Uterine smooth muscle cell (primary cell): ENCODE results near the gene PDGFRB. TPM values are rescaled to one million over a fixed set of nuclear protein-coding genes. Genes with fewer than 3 reads are reported as not detected.

Experiments
- total RNA-seq: library from RNA; depleted of rRNA; stranded (reverse); fragments of >200 nt; gene quantifications from 2 replicates; pipeline ENCODE4 v1.2.3, GENCODE V29; 2014

The PDGFRB gene
- 94.2 and 160 TPM in 2 replicates for total RNA-seq

GRCh38 chr5:150155258-150156026 lies at the start of gene PDGFRB:
Gene PDGFRB, minus strand, starts transcription at chr5:150155845. Its CDS starts 18,798 bp downstream, at chr5:150137047.

GRCh38 chr5:150189728-150190502 lies 34.3 kb upstream of the PDGFRB start, which contains the start of gene SLC6A7:
Gene SLC6A7, plus strand, starts transcription at chr5:150190062. Its CDS starts 266 bp downstream, at chr5:150190328.

GRCh38 chr5:150166650-150167511 lies 11.2 kb upstream of the PDGFRB start, which contains the start of gene CDX1:
Gene CDX1, plus strand, starts transcription at chr5:150166778. Its CDS starts 99 bp downstream, at chr5:150166877.

GRCh38 chr5:150085950-150086715 lies 69.5 kb downstream of the PDGFRB start, which contains the start of gene CSF1R:
Gene CSF1R, minus strand, starts transcription at chr5:150086554. Its CDS starts 127 bp downstream, at chr5:150086427.

Other genes starting within 250 kb of the PDGFRB start
- gene PDE6A, start 211.1 kb downstream of the PDGFRB start, total RNA-seq = not detected in 2 replicates
- gene SLC26A2, start 195.1 kb downstream of the PDGFRB start, total RNA-seq = 16.5 and 18.2 TPM in 2 replicates
- gene TIGD6, start 155.2 kb downstream of the PDGFRB start, total RNA-seq = 6.3 and 7.0 TPM in 2 replicates
- 46.4 and 49.9 TPM in 2 replicates for gene HMGXB3, start 155.1 kb downstream of the PDGFRB start, total RNA-seq
- gene CSF1R, start 69.3 kb downstream of the PDGFRB start, total RNA-seq = under 0.01 and 0.25 TPM in 2 replicates
- gene CDX1, start 10.9 kb upstream of the PDGFRB start, total RNA-seq = 0.12 TPM in 1 of 2 replicates, not detected in the other
- under 0.01 TPM in 1 of 2 replicates, not detected in the other for gene SLC6A7, start 34.2 kb upstream of the PDGFRB start, total RNA-seq
- gene CAMK2A, start 133.9 kb upstream of the PDGFRB start, total RNA-seq = 1.4 and 1.8 TPM in 2 replicates
- 18.1 and 34.3 TPM in 2 replicates for gene ARSI, start 147.1 kb upstream of the PDGFRB start, total RNA-seq
- gene TCOF1, start 201.9 kb upstream of the PDGFRB start, total RNA-seq = 20.5 and 30.4 TPM in 2 replicates